Uterus (tissue), 2 donors: ENCODE results near the gene GPLD1.

Experiments used
- POLR2A ChIP-seq, 2 donors: fragments of 450-650 bp; IDR thresholded peaks; one replicate each; pipeline ENCODE4 v1.6.1; 2016; ENCODE audit warnings: antibody characterized with exemption in 2 of 2, mild to moderate bottlenecking in 1 of 2, moderate library complexity in 1 of 2
- TF ChIP-seq, protein P1 (sequence below), 4 experiments: fragments of 200-600 bp in 2 of 4; fragments of 450-650 bp in 2 of 4; sonication (generic) in 2 of 4; IDR thresholded peaks; one replicate each; pipeline ENCODE4 v1.5.1; 2016 to 2019; ENCODE audit warnings: antibody characterized with exemption in 4 of 4, mild to moderate bottlenecking in 2 of 4, moderate library complexity in 1 of 4

DNA sequence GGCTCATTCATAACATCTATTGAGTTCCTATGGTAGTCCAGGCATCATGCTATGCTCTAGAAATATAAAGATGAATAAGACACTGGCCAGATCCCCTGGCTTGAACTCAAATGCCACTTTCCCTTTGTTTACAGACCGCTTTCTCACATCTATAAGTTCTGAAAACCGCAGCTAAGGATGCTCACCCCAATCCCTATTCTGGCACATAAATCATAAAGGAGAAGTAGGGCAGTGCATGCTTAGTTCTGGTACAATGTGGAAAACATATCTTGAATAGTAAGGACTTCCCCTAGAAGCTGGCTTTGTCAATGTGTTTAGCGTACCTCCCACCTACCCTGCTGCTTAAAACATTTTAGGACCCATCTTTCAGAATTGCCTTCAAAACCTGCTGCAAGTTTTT is 60.2 kb downstream of the GPLD1 start:
- TF ChIP-seq, protein P1, sequence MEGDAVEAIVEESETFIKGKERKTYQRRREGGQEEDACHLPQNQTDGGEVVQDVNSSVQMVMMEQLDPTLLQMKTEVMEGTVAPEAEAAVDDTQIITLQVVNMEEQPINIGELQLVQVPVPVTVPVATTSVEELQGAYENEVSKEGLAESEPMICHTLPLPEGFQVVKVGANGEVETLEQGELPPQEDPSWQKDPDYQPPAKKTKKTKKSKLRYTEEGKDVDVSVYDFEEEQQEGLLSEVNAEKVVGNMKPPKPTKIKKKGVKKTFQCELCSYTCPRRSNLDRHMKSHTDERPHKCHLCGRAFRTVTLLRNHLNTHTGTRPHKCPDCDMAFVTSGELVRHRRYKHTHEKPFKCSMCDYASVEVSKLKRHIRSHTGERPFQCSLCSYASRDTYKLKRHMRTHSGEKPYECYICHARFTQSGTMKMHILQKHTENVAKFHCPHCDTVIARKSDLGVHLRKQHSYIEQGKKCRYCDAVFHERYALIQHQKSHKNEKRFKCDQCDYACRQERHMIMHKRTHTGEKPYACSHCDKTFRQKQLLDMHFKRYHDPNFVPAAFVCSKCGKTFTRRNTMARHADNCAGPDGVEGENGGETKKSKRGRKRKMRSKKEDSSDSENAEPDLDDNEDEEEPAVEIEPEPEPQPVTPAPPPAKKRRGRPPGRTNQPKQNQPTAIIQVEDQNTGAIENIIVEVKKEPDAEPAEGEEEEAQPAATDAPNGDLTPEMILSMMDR (IDR thresholded peaks at IDR 0.05): no peak
- TF ChIP-seq POLR2A (IDR thresholded peaks at IDR 0.05): no peak
